CD4-positive, CD25-positive, alpha-beta regulatory T cell (primary cell): ENCODE data around the gene KCNJ11. TPM values are rescaled to one million over a fixed set of nuclear protein-coding genes. Genes with fewer than 3 reads are reported as not detected.

Source experiments
- ATAC-seq, 2 donors: fragments of 150-1000 bp; cut with Tn5 transposase; one replicate each; pipeline ENCODE4 v1.10.0; 2021; ENCODE audit warnings: low read depth in 2 of 2, moderate number of reproducible peaks in 2 of 2, moderate library complexity in 1 of 2
- DNase-seq, 3 donors: peaks; one replicate each; pipeline versions ENCODE4 v3.0.0 to v3.0.0-alpha.2; 2012 to 2022; ENCODE audit warnings: mixed read lengths in 1 of 3
- H3K27ac ChIP-seq: one replicate; pipeline ENCODE4 v1.7.0; 2013; ENCODE audit warnings: mild to moderate bottlenecking, low read length; ENCODE audit not compliant: insufficient read depth, poor library complexity, severe bottlenecking
- H3K27me3 ChIP-seq: one replicate; pipeline ENCODE4 v1.7.0; 2013; ENCODE audit warnings: low read length; ENCODE audit not compliant: control insufficient read depth, insufficient read depth
- H3K36me3 ChIP-seq: one replicate; pipeline ENCODE4 v1.7.0; 2013; ENCODE audit warnings: mild to moderate bottlenecking, low read length, moderate library complexity; ENCODE audit not compliant: control insufficient read depth, insufficient read depth
- H3K4me1 ChIP-seq: 2 replicates; pipeline ENCODE4 v1.7.0; 2013; ENCODE audit warnings: mild to moderate bottlenecking, low read length; ENCODE audit not compliant: insufficient read depth, control insufficient read depth, poor library complexity, severe bottlenecking
- H3K4me3 ChIP-seq: one replicate; pipeline ENCODE4 v1.7.0; 2013; ENCODE audit warnings: low read depth, mild to moderate bottlenecking, low read length, moderate library complexity
- H3K9me3 ChIP-seq, 2 experiments: 1 replicate in 1 of 2; 2 replicates in 1 of 2; pipeline ENCODE4 v1.7.0; 2013; ENCODE audit warnings: low read length in 2 of 2, mild to moderate bottlenecking in 1 of 2, moderate library complexity in 1 of 2; ENCODE audit not compliant: control insufficient read depth in 2 of 2
- H3K27ac Mint-ChIP-seq, 3 donors: one replicate each; pipeline ENCODE4 v1.8.0; 2020 to 2022; ENCODE audit warnings: mild to moderate bottlenecking in 3 of 3, mixed read lengths in 3 of 3, moderate library complexity in 2 of 3
- H3K27me3 Mint-ChIP-seq: one replicate; pipeline ENCODE4 v1.8.0; 2022; ENCODE audit warnings: mild to moderate bottlenecking, mixed read lengths
- H3K36me3 Mint-ChIP-seq: one replicate; pipeline ENCODE4 v1.8.0; 2020; ENCODE audit warnings: mixed read lengths
- H3K4me1 Mint-ChIP-seq, 4 donors: one replicate each; pipeline ENCODE4 v1.8.0; 2020 to 2022; ENCODE audit warnings: mixed read lengths in 4 of 4, mild to moderate bottlenecking in 1 of 4
- H3K4me3 Mint-ChIP-seq, 4 donors: one replicate each; pipeline ENCODE4 v1.8.0; 2020 to 2022; ENCODE audit warnings: mild to moderate bottlenecking in 4 of 4, mixed read lengths in 4 of 4, moderate library complexity in 3 of 4
- H3K9me3 Mint-ChIP-seq, 7 donors: one replicate each; pipeline ENCODE4 v1.8.0; 2020 to 2022; ENCODE audit warnings: mixed read lengths in 7 of 7, mild to moderate bottlenecking in 3 of 7, moderate library complexity in 2 of 7
- polyA plus RNA-seq, 4 donors: library from polyadenylated mRNA; unstranded; fragments of 300-500 nt; fragmentation: Illumina TruSeq; gene quantifications; one replicate each; pipeline ENCODE4 v1.2.3, GENCODE V29; 2021
- total RNA-seq: library from RNA; stranded (reverse); gene quantifications from one replicate; pipeline ENCODE4 v1.2.3, GENCODE V29; 2022

Gene KCNJ11
- total and polyA plus RNA-seq, 5 donors from 2014 or later: not detected

GRCh38 chr11:17387254-17387653 is 1.2 kb downstream of the KCNJ11 start:
- ATAC-seq (no peak), DNase-seq (no peak)
- Mint-ChIP-seq H3K27ac (no peak overlapping the region), H3K9me3 (no peaks in the 10 kb centered on the region), H3K27me3 (peaks cover 18% of the 10 kb centered on the region), H3K4me1 (peaks cover 0 to 14% (median 5%) of the 10 kb centered on the region in 4 donors), H3K4me3 (peak overlapping the region in 3 of 4 donors; percentile 68 to 84 (median 69)), H3K36me3 (no peaks in the 10 kb centered on the region)
- Histone ChIP-seq H3K4me3 (no peak overlapping the region), H3K27ac (no peak overlapping the region), H3K27me3 (no peaks in the 10 kb centered on the region), H3K36me3 (no peaks in the 10 kb centered on the region), H3K4me1 (peaks cover 11% of the 10 kb centered on the region), H3K9me3 (no peaks in the 10 kb centered on the region)

GRCh38 chr11:17386331-17387084 is 2.0 kb downstream of the KCNJ11 start:
- DNase-seq (peak in 1 of 3 donors; percentile 65), ATAC-seq (no peak)
- H3K4me3 ChIP-seq: no peak overlapping the region
- no peaks in the 10 kb centered on the region for H3K36me3 ChIP-seq
- Mint-ChIP-seq H3K9me3 (no peaks in the 10 kb centered on the region), H3K4me1 (peaks cover 0 to 14% (median 5%) of the 10 kb centered on the region in 4 donors), H3K36me3 (no peaks in the 10 kb centered on the region), H3K27me3 (peaks cover 17% of the 10 kb centered on the region), H3K4me3 (peak overlapping the region in 1 of 4 donors; percentile 35), H3K27ac (no peak overlapping the region)
- H3K27me3 ChIP-seq: no peaks in the 10 kb centered on the region
- H3K4me1 ChIP-seq: peaks cover 11% of the 10 kb centered on the region
- H3K27ac ChIP-seq: no peak overlapping the region
- no peaks in the 10 kb centered on the region for H3K9me3 ChIP-seq

GRCh38 chr11:17385926-17386325 is 2.5 kb downstream of the KCNJ11 start:
- Histone ChIP-seq H3K36me3 (no peaks in the 10 kb centered on the region), H3K4me3 (no peak overlapping the region), H3K9me3 (no peaks in the 10 kb centered on the region), H3K4me1 (peaks cover 11% of the 10 kb centered on the region), H3K27me3 (no peaks in the 10 kb centered on the region), H3K27ac (no peak overlapping the region)
- H3K27ac Mint-ChIP-seq: no peak overlapping the region
- no peaks in the 10 kb centered on the region for H3K36me3 Mint-ChIP-seq
- H3K27me3 Mint-ChIP-seq: peaks cover 11% of the 10 kb centered on the region
- H3K9me3 Mint-ChIP-seq: no peaks in the 10 kb centered on the region
- ATAC-seq (no peak), DNase-seq (no peak)
- no peak overlapping the region for H3K4me3 Mint-ChIP-seq
- H3K4me1 Mint-ChIP-seq: peaks cover 0 to 14% (median 5%) of the 10 kb centered on the region in 4 donors

GRCh38 chr11:17385492-17385891 is 3.0 kb downstream of the KCNJ11 start:
- Mint-ChIP-seq H3K4me1 (peaks cover 0 to 14% (median 5%) of the 10 kb centered on the region in 4 donors), H3K27ac (no peak overlapping the region), H3K9me3 (no peaks in the 10 kb centered on the region), H3K27me3 (peaks cover 10% of the 10 kb centered on the region), H3K4me3 (no peak overlapping the region), H3K36me3 (no peaks in the 10 kb centered on the region)
- Histone ChIP-seq H3K27ac (no peak overlapping the region), H3K9me3 (no peaks in the 10 kb centered on the region), H3K4me3 (no peak overlapping the region), H3K36me3 (no peaks in the 10 kb centered on the region), H3K4me1 (peaks cover 11% of the 10 kb centered on the region), H3K27me3 (no peaks in the 10 kb centered on the region)
- DNase-seq (no peak), ATAC-seq (no peak)

GRCh38 chr11:17384002-17384511 is 4.4 kb downstream of the KCNJ11 start:
- Mint-ChIP-seq H3K36me3 (no peaks in the 10 kb centered on the region), H3K4me1 (peaks cover 0 to 8% (median 0%) of the 10 kb centered on the region in 4 donors), H3K27ac (no peak overlapping the region), H3K27me3 (peaks cover 4% of the 10 kb centered on the region), H3K9me3 (no peaks in the 10 kb centered on the region), H3K4me3 (peak overlapping the region in 2 of 4 donors; percentile 22 to 44)
- peak; percentile 51 to 65 for ATAC-seq
- H3K27me3 ChIP-seq: no peaks in the 10 kb centered on the region
- peak; percentile 62 to 87 (median 70) for DNase-seq
- H3K36me3 ChIP-seq: no peaks in the 10 kb centered on the region
- no peaks in the 10 kb centered on the region for H3K9me3 ChIP-seq
- peaks cover 4% of the 10 kb centered on the region for H3K4me1 ChIP-seq
- no peak overlapping the region for H3K4me3 ChIP-seq
- no peak overlapping the region for H3K27ac ChIP-seq

GRCh38 chr11:17383461-17383860 is 5.0 kb downstream of the KCNJ11 start:
- no peaks in the 10 kb centered on the region for H3K36me3 ChIP-seq

GRCh38 chr11:17382046-17382728 is 6.3 kb downstream of the KCNJ11 start:
- no peaks in the 10 kb centered on the region for H3K36me3 Mint-ChIP-seq
- DNase-seq (no peak), ATAC-seq (no peak)
- H3K4me1 ChIP-seq: no peaks in the 10 kb centered on the region
- H3K27me3 Mint-ChIP-seq: peaks cover 4% of the 10 kb centered on the region
- H3K27ac Mint-ChIP-seq: no peak overlapping the region
- H3K27ac ChIP-seq: no peak overlapping the region
- H3K27me3 ChIP-seq: no peaks in the 10 kb centered on the region
- H3K9me3 Mint-ChIP-seq: peaks cover 0 to 1% (median 0%) of the 10 kb centered on the region in 7 donors
- no peak overlapping the region for H3K4me3 ChIP-seq
- no peak overlapping the region for H3K4me3 Mint-ChIP-seq
- no peaks in the 10 kb centered on the region for H3K36me3 ChIP-seq
- H3K4me1 Mint-ChIP-seq: peaks cover 0 to under 1% (median 0%) of the 10 kb centered on the region in 4 donors
- no peaks in the 10 kb centered on the region for H3K9me3 ChIP-seq

More at GRCh38 chr11:17383461-17383860, 5.0 kb downstream of the KCNJ11 start:
- peak in 1 of 2 donors; percentile 12 for ATAC-seq
- H3K27me3 Mint-ChIP-seq: peaks cover 4% of the 10 kb centered on the region
- Histone ChIP-seq H3K27me3 (no peaks in the 10 kb centered on the region), H3K4me3 (no peak overlapping the region), H3K9me3 (no peaks in the 10 kb centered on the region), H3K27ac (no peak overlapping the region), H3K4me1 (peaks cover 1% of the 10 kb centered on the region)
- no peak for DNase-seq
- H3K27ac Mint-ChIP-seq: no peak overlapping the region
- peaks cover 0 to under 1% (median 0%) of the 10 kb centered on the region in 7 donors for H3K9me3 Mint-ChIP-seq
- no peaks in the 10 kb centered on the region for H3K36me3 Mint-ChIP-seq
- peak overlapping the region in 1 of 4 donors; percentile 22 for H3K4me3 Mint-ChIP-seq
- peaks cover 0 to 5% (median 0%) of the 10 kb centered on the region in 4 donors for H3K4me1 Mint-ChIP-seq
